K562 (cell line): ENCODE measurements around the gene ACAP3. TPM values are rescaled to one million over a fixed set of nuclear protein-coding genes. Genes with fewer than 3 reads are reported as not detected.

Experiments used
- CBX3 ChIP-seq, 2 experiments: IDR thresholded peaks; 1 replicate in 1 of 2; 2 replicates in 1 of 2; pipeline ENCODE4 v1.6.1; 2012; ENCODE audit warnings: inconsistent platforms in 2 of 2, low read length in 2 of 2, borderline replicate concordance in 1 of 2, control low read depth in 1 of 2
- CEBPG ChIP-seq, 3 experiments: fragments of 200-800 bp in 1 of 3; sonication (Bioruptor generic) in 1 of 3; sonication (generic) in 1 of 3; formaldehyde crosslinking in 1 of 3; IDR thresholded peaks in 2 of 3; conservative IDR thresholded peaks in 1 of 3; 2 replicates each; pipeline versions ENCODE4 v1.6.1 to v1.8.0; 2016 to 2022; ENCODE audit warnings: missing compliant biosample characterization in 2 of 3, missing genetic modification characterization in 2 of 3, mild to moderate bottlenecking in 1 of 3, missing genetic modification reagents in 1 of 3
- MTA3 ChIP-seq: fragments of 450-650 bp; formaldehyde crosslinking; IDR thresholded peaks from 2 replicates; pipeline ENCODE4 v1.6.1; 2017; ENCODE audit warnings: mild to moderate bottlenecking, borderline replicate concordance
- NCOA4 ChIP-seq: fragments of 450-650 bp; IDR thresholded peaks from 2 replicates; pipeline ENCODE4 v1.6.1; 2018; ENCODE audit warnings: mild to moderate bottlenecking; ENCODE audit not compliant: partially characterized antibody
- NCOR1 ChIP-seq: fragments of 450-650 bp; IDR thresholded peaks from 2 replicates; pipeline ENCODE4 v1.6.1; 2016; ENCODE audit warnings: mild to moderate bottlenecking, moderate library complexity
- PHF8 ChIP-seq: fragments of 200-600 bp; sonication (generic); IDR thresholded peaks from 2 replicates; pipeline ENCODE4 v1.6.1; 2012; ENCODE audit warnings: mixed run types, mild to moderate bottlenecking, inconsistent platforms, low read length, moderate library complexity, borderline replicate concordance
- SMARCB1 ChIP-seq: IDR thresholded peaks from 2 replicates; pipeline ENCODE4 v1.6.1; 2011; ENCODE audit warnings: improper control_type of control experiment, low read depth; ENCODE audit not compliant: insufficient read length
- SUPT5H ChIP-seq: fragments of 450-650 bp; IDR thresholded peaks from 2 replicates; pipeline ENCODE4 v1.6.1; 2016
- ZNF764 ChIP-seq: fragments of 250-450 bp; sonication (Bioruptor Pico); IDR thresholded peaks from 2 replicates; pipeline ENCODE4 v1.4.0; 2020; ENCODE audit warnings: low read depth, mild to moderate bottlenecking, moderate library complexity
- polyA plus RNA-seq, 8 experiments: library from polyadenylated mRNA; depleted of rRNA in 4 of 8; stranded (reverse) in 5 of 8; unstranded in 3 of 8; fragments of >200 nt; fragmentation: Nextera tagmentation in 2 of 8; fragmentation: Illumina TruSeq in 1 of 8; extraction: Ambion mirVana in 2 of 8; extraction: Trizol in 1 of 8; gene quantifications; 2 replicates each; pipeline versions ENCODE4 v1.2.1 to v1.2.3, GENCODE V29; 2011 to 2014; ENCODE audit warnings: inconsistent platforms in 1 of 8, missing spikeins in 1 of 8
- total RNA-seq, 7 experiments: library from RNA; depleted of rRNA in 6 of 7; stranded (reverse); fragments of >200 nt in 6 of 7; fragmentation: Illumina TruSeq in 2 of 7; extraction: Trizol in 2 of 7; gene quantifications; 2 replicates each; pipeline versions ENCODE4 v1.2.1 to v1.2.3, GENCODE V29; 2011 to 2021; ENCODE audit warnings: low replicate concordance in 1 of 7
- TF ChIP-seq, protein P1 (sequence below), 3 experiments: IDR thresholded peaks in 2 of 3; conservative IDR thresholded peaks in 1 of 3; 2 replicates each; pipeline ENCODE4 v1.5.1; 2011 to 2012; ENCODE audit warnings: low read length in 3 of 3, mild to moderate bottlenecking in 3 of 3, control low read depth in 2 of 3, improper control_type of control experiment in 1 of 3, inconsistent platforms in 1 of 3, low read depth in 1 of 3, mixed read lengths in 1 of 3, moderate library complexity in 1 of 3; ENCODE audit not compliant: insufficient read depth in 2 of 3
- TF ChIP-seq, protein P2 (sequence below), 2 experiments: fragments of 450-650 bp; conservative IDR thresholded peaks; 2 replicates each; pipeline ENCODE4 v1.6.1; 2017; ENCODE audit warnings: mild to moderate bottlenecking in 2 of 2, moderate library complexity in 2 of 2
- TF ChIP-seq, protein P3 (sequence below): sonication (generic); formaldehyde crosslinking; IDR thresholded peaks from 2 replicates; pipeline ENCODE4 v1.8.1; 2022; ENCODE audit warnings: missing genetic modification reagents
- TF ChIP-seq, protein P4 (sequence below), 2 experiments: IDR thresholded peaks; 2 replicates each; pipeline ENCODE4 v1.6.1; 2011; ENCODE audit warnings: borderline replicate concordance in 1 of 2, control low read depth in 1 of 2, low read depth in 1 of 2, low read length in 1 of 2, mild to moderate bottlenecking in 1 of 2, mixed read lengths in 1 of 2, moderate library complexity in 1 of 2; ENCODE audit not compliant: insufficient read depth in 1 of 2, insufficient read length in 1 of 2, poor library complexity in 1 of 2, severe bottlenecking in 1 of 2; ENCODE audit errors: extremely low read depth in 1 of 2
- TF ChIP-seq, protein P5 (sequence below), 3 experiments: fragments of 200-800 bp in 1 of 3; sonication (Bioruptor generic) in 1 of 3; sonication (generic) in 1 of 3; formaldehyde crosslinking in 1 of 3; IDR thresholded peaks; 2 replicates each; pipeline versions ENCODE4 v1.6.1 to v1.8.0; 2016 to 2022; ENCODE audit warnings: mild to moderate bottlenecking in 2 of 3, missing compliant biosample characterization in 2 of 3, missing genetic modification characterization in 2 of 3, missing genetic modification reagents in 1 of 3
- TF ChIP-seq, protein P6 (sequence below): fragments of 450-650 bp; formaldehyde crosslinking; IDR thresholded peaks from 2 replicates; pipeline ENCODE4 v1.4.0; 2022; ENCODE audit warnings: mild to moderate bottlenecking, moderate library complexity

Gene ACAP3
- total and polyA plus RNA-seq, 9 of the 15 experiments (the other 6 are each of a cell fraction or from before 2014, with no cell fraction given): 0.01 to 49.0 (median 12.0) TPM

DNA sequence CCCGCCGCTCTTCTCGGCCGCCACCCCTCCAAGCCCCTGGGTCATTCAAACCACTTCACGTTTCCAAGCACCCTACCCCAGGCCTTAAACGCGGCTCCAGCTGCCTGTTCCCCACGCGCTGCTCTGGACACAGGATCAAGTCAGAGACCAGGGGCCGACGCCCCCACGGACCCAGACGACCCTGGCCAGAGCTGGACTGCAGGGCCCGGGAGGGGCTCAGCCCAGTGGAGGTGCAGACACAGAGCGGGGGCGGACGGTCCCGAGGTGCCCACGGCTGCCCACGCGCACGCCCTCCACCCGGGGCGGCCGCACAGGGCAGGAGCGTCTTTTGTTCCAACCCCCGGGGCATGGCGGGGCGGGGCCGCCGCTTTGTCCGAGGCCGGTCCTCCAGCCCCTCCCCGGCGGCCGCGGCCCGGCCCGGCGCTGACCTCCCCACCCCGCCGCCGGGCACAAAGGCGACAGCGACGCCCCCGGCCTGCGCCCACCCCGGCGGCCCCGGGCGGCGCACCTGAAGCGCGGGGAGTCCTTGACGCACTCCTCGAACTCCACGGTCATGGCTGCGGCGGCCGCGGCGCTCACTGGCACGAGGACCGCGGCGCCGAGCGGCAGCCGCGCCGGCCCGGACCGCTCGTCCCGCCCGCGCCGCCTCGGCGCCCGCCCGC is 338 bp downstream of the ACAP3 start (continued):
- TF ChIP-seq, protein P1, sequence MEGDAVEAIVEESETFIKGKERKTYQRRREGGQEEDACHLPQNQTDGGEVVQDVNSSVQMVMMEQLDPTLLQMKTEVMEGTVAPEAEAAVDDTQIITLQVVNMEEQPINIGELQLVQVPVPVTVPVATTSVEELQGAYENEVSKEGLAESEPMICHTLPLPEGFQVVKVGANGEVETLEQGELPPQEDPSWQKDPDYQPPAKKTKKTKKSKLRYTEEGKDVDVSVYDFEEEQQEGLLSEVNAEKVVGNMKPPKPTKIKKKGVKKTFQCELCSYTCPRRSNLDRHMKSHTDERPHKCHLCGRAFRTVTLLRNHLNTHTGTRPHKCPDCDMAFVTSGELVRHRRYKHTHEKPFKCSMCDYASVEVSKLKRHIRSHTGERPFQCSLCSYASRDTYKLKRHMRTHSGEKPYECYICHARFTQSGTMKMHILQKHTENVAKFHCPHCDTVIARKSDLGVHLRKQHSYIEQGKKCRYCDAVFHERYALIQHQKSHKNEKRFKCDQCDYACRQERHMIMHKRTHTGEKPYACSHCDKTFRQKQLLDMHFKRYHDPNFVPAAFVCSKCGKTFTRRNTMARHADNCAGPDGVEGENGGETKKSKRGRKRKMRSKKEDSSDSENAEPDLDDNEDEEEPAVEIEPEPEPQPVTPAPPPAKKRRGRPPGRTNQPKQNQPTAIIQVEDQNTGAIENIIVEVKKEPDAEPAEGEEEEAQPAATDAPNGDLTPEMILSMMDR (IDR thresholded peaks at IDR 0.05 in 2 of 3, conservative IDR thresholded peaks at IDR 0.05 in 1 of 3; ENCODE audit: insufficient read depth in 2 of 3, low read depth in 1 of 3, low read length in 3 of 3): no peak
- peak; percentile 79; the same call in 1 of the 2 replicates for TF ChIP-seq PHF8
- no peak for TF ChIP-seq CBX3 (IDR thresholded peaks at IDR 0.05; ENCODE audit: borderline replicate concordance in 1 of 2, low read length in 2 of 2)
- TF ChIP-seq, protein P2, sequence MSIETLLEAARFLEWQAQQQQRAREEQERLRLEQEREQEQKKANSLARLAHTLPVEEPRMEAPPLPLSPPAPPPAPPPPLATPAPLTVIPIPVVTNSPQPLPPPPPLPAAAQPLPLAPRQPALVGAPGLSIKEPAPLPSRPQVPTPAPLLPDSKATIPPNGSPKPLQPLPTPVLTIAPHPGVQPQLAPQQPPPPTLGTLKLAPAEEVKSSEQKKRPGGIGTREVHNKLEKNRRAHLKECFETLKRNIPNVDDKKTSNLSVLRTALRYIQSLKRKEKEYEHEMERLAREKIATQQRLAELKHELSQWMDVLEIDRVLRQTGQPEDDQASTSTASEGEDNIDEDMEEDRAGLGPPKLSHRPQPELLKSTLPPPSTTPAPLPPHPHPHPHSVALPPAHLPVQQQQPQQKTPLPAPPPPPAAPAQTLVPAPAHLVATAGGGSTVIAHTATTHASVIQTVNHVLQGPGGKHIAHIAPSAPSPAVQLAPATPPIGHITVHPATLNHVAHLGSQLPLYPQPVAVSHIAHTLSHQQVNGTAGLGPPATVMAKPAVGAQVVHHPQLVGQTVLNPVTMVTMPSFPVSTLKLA (conservative IDR thresholded peaks at IDR 0.05): peak in 1 of 2 experiments; percentile 3; a peak in 2 of 4 replicates
- TF ChIP-seq, protein P3, sequence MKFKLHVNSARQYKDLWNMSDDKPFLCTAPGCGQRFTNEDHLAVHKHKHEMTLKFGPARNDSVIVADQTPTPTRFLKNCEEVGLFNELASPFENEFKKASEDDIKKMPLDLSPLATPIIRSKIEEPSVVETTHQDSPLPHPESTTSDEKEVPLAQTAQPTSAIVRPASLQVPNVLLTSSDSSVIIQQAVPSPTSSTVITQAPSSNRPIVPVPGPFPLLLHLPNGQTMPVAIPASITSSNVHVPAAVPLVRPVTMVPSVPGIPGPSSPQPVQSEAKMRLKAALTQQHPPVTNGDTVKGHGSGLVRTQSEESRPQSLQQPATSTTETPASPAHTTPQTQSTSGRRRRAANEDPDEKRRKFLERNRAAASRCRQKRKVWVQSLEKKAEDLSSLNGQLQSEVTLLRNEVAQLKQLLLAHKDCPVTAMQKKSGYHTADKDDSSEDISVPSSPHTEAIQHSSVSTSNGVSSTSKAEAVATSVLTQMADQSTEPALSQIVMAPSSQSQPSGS (CRISPR knock-in tag): no peak
- TF ChIP-seq SUPT5H: no peak
- no peak for TF ChIP-seq ZNF764 (CRISPR knock-in tag)
- TF ChIP-seq SMARCB1: no peak
- no peak for TF ChIP-seq MTA3
- TF ChIP-seq, protein P4, sequence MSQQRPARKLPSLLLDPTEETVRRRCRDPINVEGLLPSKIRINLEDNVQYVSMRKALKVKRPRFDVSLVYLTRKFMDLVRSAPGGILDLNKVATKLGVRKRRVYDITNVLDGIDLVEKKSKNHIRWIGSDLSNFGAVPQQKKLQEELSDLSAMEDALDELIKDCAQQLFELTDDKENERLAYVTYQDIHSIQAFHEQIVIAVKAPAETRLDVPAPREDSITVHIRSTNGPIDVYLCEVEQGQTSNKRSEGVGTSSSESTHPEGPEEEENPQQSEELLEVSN (IDR thresholded peaks at IDR 0.05; ENCODE audit: borderline replicate concordance in 1 of 2, extremely low read depth in 1 of 2, insufficient read depth in 1 of 2, insufficient read length in 1 of 2, low read depth in 1 of 2, low read length in 1 of 2, poor library complexity in 1 of 2, severe bottlenecking in 1 of 2): peak; percentile 74 to 95
- TF ChIP-seq, protein P5, sequence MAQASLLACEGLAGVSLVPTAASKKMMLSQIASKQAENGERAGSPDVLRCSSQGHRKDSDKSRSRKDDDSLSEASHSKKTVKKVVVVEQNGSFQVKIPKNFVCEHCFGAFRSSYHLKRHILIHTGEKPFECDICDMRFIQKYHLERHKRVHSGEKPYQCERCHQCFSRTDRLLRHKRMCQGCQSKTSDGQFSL (CRISPR knock-in tag; IDR thresholded peaks at IDR 0.05): 0 out of 2 replicates have a peak, but pooled peaks have one; percentile 42
- TF ChIP-seq, protein P5 (tag; IDR thresholded peaks at IDR 0.05): no peak
- TF ChIP-seq, protein P6, sequence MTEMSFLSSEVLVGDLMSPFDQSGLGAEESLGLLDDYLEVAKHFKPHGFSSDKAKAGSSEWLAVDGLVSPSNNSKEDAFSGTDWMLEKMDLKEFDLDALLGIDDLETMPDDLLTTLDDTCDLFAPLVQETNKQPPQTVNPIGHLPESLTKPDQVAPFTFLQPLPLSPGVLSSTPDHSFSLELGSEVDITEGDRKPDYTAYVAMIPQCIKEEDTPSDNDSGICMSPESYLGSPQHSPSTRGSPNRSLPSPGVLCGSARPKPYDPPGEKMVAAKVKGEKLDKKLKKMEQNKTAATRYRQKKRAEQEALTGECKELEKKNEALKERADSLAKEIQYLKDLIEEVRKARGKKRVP (CRISPR knock-in tag): no peak
- no peak for TF ChIP-seq NCOA4
- no peak for TF ChIP-seq NCOR1
- peak; percentile 40; the same call in 1 of the 2 replicates for TF ChIP-seq CEBPG (CRISPR knock-in tag; IDR thresholded peaks at IDR 0.05)
- TF ChIP-seq CEBPG (tag; conservative IDR thresholded peaks at IDR 0.05 in 1 of 2, IDR thresholded peaks at IDR 0.05 in 1 of 2): no peak
